ENCODE results near the gene DHCR7.

GRCh38 chr11:71488681-71489270, 40.6 kb upstream of the DHCR7 start:
- TF ChIP-seq CTCF (IDR thresholded peaks at IDR 0.05) (no peak), POLR2A (IDR thresholded peaks at IDR 0.05) (no peak)
